Uterus (tissue), 4 donors: ENCODE results near the gene METTL5. TPM values are rescaled to one million over a fixed set of nuclear protein-coding genes. Genes with fewer than 3 reads are reported as not detected.

Source experiments
- DNase-seq, 2 donors: peaks; one replicate each; pipeline ENCODE4 v3.0.0-alpha.2; 2019 to 2020
- H3K27ac ChIP-seq, 2 donors: fragments of 200-600 bp; sonication (generic); 1 replicate in 1 of 2; 2 replicates in 1 of 2; pipeline ENCODE4 v1.5.1; 2016 to 2018
- H3K27me3 ChIP-seq, 2 donors: fragments of 200-600 bp; sonication (generic); one replicate each; pipeline ENCODE4 v1.5.1; 2018 to 2019; ENCODE audit warnings: control low read depth in 1 of 2
- H3K36me3 ChIP-seq, 2 donors: fragments of 200-600 bp; sonication (generic); one replicate each; pipeline ENCODE4 v1.5.1; 2019; ENCODE audit warnings: control low read depth in 1 of 2
- H3K4me1 ChIP-seq, 2 donors: fragments of 200-600 bp; sonication (generic); one replicate each; pipeline ENCODE4 v1.5.1; 2018 to 2019; ENCODE audit warnings: control low read depth in 1 of 2
- H3K4me3 ChIP-seq, 2 donors: fragments of 200-600 bp; sonication (generic); 1 replicate in 1 of 2; 2 replicates in 1 of 2; pipeline ENCODE4 v1.5.1; 2018 to 2019; ENCODE audit warnings: mild to moderate bottlenecking in 1 of 2
- H3K9me3 ChIP-seq, 2 donors: fragments of 200-600 bp; sonication (generic); one replicate each; pipeline ENCODE4 v1.5.1; 2019; ENCODE audit warnings: control low read depth in 1 of 2
- CTCF ChIP-seq, 4 experiments: fragments of 200-600 bp in 2 of 4; fragments of 450-650 bp in 2 of 4; sonication (generic) in 2 of 4; IDR thresholded peaks; one replicate each; pipeline ENCODE4 v1.5.1; 2016 to 2019; ENCODE audit warnings: antibody characterized with exemption in 4 of 4, mild to moderate bottlenecking in 2 of 4, moderate library complexity in 1 of 4
- POLR2A ChIP-seq, 2 donors: fragments of 450-650 bp; IDR thresholded peaks; one replicate each; pipeline ENCODE4 v1.6.1; 2016; ENCODE audit warnings: antibody characterized with exemption in 2 of 2, mild to moderate bottlenecking in 1 of 2, moderate library complexity in 1 of 2
- intact Hi-C: fragments of 100-400 bp; cut with DNase I; formaldehyde crosslinking; loops from one replicate; pipeline ENCODE4 v1.15.1; 2023; ENCODE audit warnings: low total_unique reads
- total RNA-seq, 4 donors: library from RNA; depleted of rRNA in 3 of 4; stranded (reverse); fragments of >200 nt in 3 of 4; gene quantifications; one replicate each; pipeline versions ENCODE4 v1.1.0 to v1.2.4, GENCODE V29; 2014 to 2023
- donor health status: DM: yes; HTN: yes; CAD: no.

METTL5 gene
- total RNA-seq, 4 donors from 2014 or later = 28.5 to 763 (median 38.4) TPM

DNA sequence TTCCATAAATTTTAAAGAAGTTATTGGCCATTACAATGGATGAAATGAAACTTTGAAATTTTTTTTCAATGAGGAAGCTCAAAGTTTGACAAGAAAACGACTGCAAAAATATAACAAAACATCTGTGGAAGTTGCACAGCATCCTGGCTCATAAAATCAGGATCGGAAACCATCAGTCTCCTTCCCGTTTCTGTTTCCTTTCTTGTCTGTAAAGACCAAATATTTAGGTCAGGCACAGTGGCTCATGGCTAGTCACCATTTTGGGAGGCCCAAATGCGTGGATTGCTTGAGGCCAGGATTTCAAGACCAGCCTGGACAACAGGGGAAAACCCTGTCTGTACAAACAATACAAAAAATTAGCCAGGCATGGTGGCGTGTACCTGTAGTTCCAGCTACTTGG, 53.7 kb downstream of the METTL5 start:
- Histone ChIP-seq H3K27ac (no peak overlapping the region), H3K4me3 (no peak overlapping the region), H3K9me3 (no peaks in the 10 kb centered on the region), H3K27me3 (no peaks in the 10 kb centered on the region), H3K4me1 (peaks cover 0 to 3% of the 10 kb centered on the region in 2 donors), H3K36me3 (no peaks in the 10 kb centered on the region)
- intact Hi-C loops = no loop called here
- TF ChIP-seq CTCF (IDR thresholded peaks at IDR 0.05) (no peak), POLR2A (IDR thresholded peaks at IDR 0.05) (no peak)
- DNase-seq = no peak

GRCh38 chr2:169768262-169768995, 56.3 kb downstream of the METTL5 start:
- intact Hi-C loops = no loop called here
- H3K36me3 ChIP-seq = no peaks in the 10 kb centered on the region
- H3K4me1 ChIP-seq = peaks cover 0 to 3% of the 10 kb centered on the region in 2 donors
- H3K27ac ChIP-seq = no peak overlapping the region
- no peak overlapping the region for H3K4me3 ChIP-seq
- peak in 1 of 2 donors; percentile 16 for DNase-seq
- H3K9me3 ChIP-seq = no peaks in the 10 kb centered on the region
- H3K27me3 ChIP-seq = no peaks in the 10 kb centered on the region
- TF ChIP-seq CTCF (IDR thresholded peaks at IDR 0.05) (no peak), POLR2A (IDR thresholded peaks at IDR 0.05) (no peak)

DNA sequence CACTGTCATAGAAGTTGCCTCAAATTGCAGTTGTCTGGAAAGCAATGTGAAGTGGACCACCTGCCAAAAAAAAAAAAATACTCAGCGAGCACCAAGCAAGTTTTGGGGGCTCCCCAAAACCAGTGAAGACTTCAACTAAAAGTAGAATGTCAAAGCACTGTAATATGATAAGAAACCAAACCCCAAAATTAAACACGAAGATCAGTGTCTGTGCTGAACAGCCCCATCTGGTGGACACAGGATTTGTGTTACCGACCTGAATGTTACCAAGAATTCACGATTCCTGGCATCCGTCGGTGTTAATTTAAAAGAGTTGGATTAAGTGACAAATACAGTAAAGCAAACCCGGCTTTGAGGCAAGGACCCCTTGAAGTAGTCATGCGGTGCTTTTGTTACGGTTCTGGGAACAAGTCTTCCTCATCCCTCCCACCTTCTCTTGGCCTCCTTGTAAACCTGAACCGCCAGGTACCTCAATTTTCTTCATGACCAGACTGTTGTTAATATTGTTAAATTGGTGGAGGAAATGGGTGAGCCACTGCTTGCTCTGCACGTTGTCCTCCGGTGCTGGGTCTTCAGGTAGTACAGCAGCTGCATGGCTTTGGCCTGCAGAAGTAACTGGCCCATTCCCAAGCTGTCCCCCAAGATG, 57.3 kb downstream of the METTL5 start:
- intact Hi-C loops = no loop called here
- Histone ChIP-seq H3K27me3 (no peaks in the 10 kb centered on the region), H3K4me3 (no peak overlapping the region), H3K9me3 (no peaks in the 10 kb centered on the region), H3K4me1 (peaks cover 0 to 3% of the 10 kb centered on the region in 2 donors), H3K27ac (no peak overlapping the region), H3K36me3 (no peaks in the 10 kb centered on the region)
- TF ChIP-seq CTCF (IDR thresholded peaks at IDR 0.05) (peak; percentile 51 to 61 (median 56)), POLR2A (IDR thresholded peaks at IDR 0.05) (no peak)
- DNase-seq = peak; percentile 55 to 62

DNA sequence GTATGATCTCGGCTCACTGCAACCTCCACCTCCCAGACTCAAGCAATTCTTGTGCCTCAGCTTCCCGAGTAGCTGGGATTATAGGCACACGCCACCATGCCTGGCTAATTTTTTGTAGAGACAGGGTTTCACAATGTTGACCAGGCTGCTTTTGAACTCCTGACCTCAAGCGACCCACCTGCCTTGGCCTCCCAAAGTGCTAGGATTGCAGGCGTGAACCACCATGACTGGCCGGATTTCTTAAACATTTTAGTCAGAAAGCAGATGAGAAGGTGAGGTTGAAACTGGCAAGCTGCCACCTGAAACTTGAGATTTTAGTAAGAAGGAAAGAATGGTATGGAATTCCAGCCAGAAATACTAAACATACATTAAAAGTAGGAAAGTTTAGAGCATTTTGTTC, 59.2 kb downstream of the METTL5 start:
- intact Hi-C loops = no loop called here
- Histone ChIP-seq H3K27ac (no peak overlapping the region), H3K27me3 (no peaks in the 10 kb centered on the region), H3K4me3 (no peak overlapping the region), H3K9me3 (no peaks in the 10 kb centered on the region), H3K36me3 (no peaks in the 10 kb centered on the region), H3K4me1 (peaks cover 0 to 3% of the 10 kb centered on the region in 2 donors)
- no peak for TF ChIP-seq POLR2A (IDR thresholded peaks at IDR 0.05)
- TF ChIP-seq CTCF (IDR thresholded peaks at IDR 0.05) = no peak
- no peak for DNase-seq

DNA sequence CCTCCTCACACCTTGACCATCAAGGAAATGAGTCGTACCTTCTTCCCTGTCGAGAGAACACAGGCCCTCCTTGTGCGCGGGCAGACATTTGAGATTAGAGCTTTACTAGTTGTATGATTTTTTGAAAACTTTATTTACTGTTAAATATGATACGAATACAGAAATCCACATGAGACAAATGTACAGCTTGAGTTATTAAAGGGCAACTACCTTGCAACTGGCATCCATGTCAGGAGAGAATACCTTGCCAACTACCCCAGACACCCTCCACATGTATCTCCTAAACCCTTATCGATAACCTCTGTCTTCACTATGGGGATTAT, 62.8 kb downstream of the METTL5 start:
- no peaks in the 10 kb centered on the region for H3K36me3 ChIP-seq
- H3K4me1 ChIP-seq = no peaks in the 10 kb centered on the region
- DNase-seq = no peak
- no peak for TF ChIP-seq POLR2A (IDR thresholded peaks at IDR 0.05)
- no peak for TF ChIP-seq CTCF (IDR thresholded peaks at IDR 0.05)
- no peaks in the 10 kb centered on the region for H3K27me3 ChIP-seq
- H3K27ac ChIP-seq = no peak overlapping the region
- H3K9me3 ChIP-seq = no peaks in the 10 kb centered on the region
- intact Hi-C loops = no loop called here
- H3K4me3 ChIP-seq = no peak overlapping the region
